Hepatocyte (in vitro differentiated cells): ENCODE data around the gene ARHGAP30.

Experiments
- EZH2 ChIP-seq: fragments of 200-600 bp; sonication (generic); IDR thresholded peaks from 2 replicates; pipeline ENCODE4 v1.6.1; 2016; ENCODE audit warnings: antibody characterized with exemption, mild to moderate bottlenecking, borderline replicate concordance
- TF ChIP-seq, protein P1 (sequence below): fragments of 200-600 bp; sonication (generic); IDR thresholded peaks from 2 replicates; pipeline ENCODE4 v1.5.1; 2016; ENCODE audit warnings: antibody characterized with exemption, mild to moderate bottlenecking; ENCODE audit not compliant: poor library complexity

DNA sequence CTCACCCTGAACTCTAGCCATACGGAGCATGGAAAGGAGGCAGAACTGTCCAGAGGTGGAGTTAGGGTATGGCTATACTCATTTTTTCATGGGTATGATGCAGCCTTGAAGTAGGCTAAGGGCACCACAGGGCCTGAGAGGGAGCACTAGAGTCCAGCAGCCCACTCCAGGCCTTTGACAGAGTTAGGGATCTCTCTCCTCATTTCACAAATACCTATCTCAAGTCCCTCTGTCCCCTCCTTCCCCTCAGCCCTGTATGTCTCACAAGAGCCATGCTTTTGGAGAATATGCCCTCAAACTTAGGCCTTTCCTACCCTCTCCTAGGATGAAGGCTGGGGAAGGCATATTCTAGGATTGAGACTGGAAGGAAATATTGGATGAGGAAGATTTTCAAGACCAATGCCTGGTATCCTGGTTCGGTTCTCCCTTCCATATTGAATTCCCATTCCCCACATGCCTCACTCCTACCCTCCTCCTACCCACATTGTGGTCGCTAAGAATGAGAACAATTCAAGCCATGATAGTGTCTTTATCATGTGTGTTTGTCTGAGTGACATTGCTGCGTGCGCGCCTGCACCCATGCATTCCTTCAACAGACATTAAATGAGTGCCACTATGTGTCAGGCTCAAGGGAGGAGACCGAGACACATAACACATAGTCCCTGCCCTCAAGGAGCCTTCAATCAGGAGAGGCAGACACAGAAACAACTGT lies 22.3 kb upstream of the ARHGAP30 start:
- TF ChIP-seq, protein P1, sequence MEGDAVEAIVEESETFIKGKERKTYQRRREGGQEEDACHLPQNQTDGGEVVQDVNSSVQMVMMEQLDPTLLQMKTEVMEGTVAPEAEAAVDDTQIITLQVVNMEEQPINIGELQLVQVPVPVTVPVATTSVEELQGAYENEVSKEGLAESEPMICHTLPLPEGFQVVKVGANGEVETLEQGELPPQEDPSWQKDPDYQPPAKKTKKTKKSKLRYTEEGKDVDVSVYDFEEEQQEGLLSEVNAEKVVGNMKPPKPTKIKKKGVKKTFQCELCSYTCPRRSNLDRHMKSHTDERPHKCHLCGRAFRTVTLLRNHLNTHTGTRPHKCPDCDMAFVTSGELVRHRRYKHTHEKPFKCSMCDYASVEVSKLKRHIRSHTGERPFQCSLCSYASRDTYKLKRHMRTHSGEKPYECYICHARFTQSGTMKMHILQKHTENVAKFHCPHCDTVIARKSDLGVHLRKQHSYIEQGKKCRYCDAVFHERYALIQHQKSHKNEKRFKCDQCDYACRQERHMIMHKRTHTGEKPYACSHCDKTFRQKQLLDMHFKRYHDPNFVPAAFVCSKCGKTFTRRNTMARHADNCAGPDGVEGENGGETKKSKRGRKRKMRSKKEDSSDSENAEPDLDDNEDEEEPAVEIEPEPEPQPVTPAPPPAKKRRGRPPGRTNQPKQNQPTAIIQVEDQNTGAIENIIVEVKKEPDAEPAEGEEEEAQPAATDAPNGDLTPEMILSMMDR = no peak
- TF ChIP-seq EZH2 = no peak
